Fibroblast of lung (primary cell): ENCODE results near the gene CDK10. TPM values are rescaled to one million over a fixed set of nuclear protein-coding genes. Genes with fewer than 3 reads are reported as not detected.

ENCODE experiments used
- DNase-seq, 2 donors: peaks; one replicate each; pipeline versions ENCODE4 v3.0.0 to v3.0.0-alpha.2; 2010; ENCODE audit warnings: low read depth in 2 of 2
- H2AFZ ChIP-seq: 2 replicates; pipeline ENCODE4 v1.5.1; 2012; ENCODE audit warnings: low read length, control low read depth, inconsistent platforms
- H3K27ac ChIP-seq: 2 replicates; pipeline ENCODE4 v1.5.1; 2011; ENCODE audit warnings: low read length, control low read depth; ENCODE audit not compliant: insufficient read depth
- H3K27me3 ChIP-seq: 2 replicates; pipeline ENCODE4 v1.5.1; 2011; ENCODE audit warnings: mild to moderate bottlenecking, low read length; ENCODE audit not compliant: control insufficient read depth, insufficient read depth
- H3K36me3 ChIP-seq: 2 replicates; pipeline ENCODE4 v1.5.1; 2011; ENCODE audit warnings: low read length; ENCODE audit not compliant: control insufficient read depth, insufficient read depth
- H3K4me1 ChIP-seq: 2 replicates; pipeline ENCODE4 v1.5.1; 2011; ENCODE audit warnings: low read length; ENCODE audit not compliant: control insufficient read depth, insufficient read depth; ENCODE audit errors: extremely low read depth
- H3K4me2 ChIP-seq: 2 replicates; pipeline ENCODE4 v1.5.1; 2011; ENCODE audit warnings: low read length, control low read depth; ENCODE audit not compliant: insufficient read depth; ENCODE audit errors: extremely low read depth
- H3K4me3 ChIP-seq, 4 experiments: fragments of 200-600 bp in 1 of 4; sonication (generic) in 1 of 4; replicated peaks in 1 of 4; 2 replicates each; pipeline ENCODE4 v1.5.1; 2011 to 2016; ENCODE audit warnings: low read length in 4 of 4, low read depth in 3 of 4, mild to moderate bottlenecking in 3 of 4, control low read depth in 2 of 4, inconsistent platforms in 1 of 4, mixed read lengths in 1 of 4; ENCODE audit not compliant: insufficient read depth in 1 of 4; ENCODE audit errors: control extremely low read depth in 1 of 4
- H3K79me2 ChIP-seq: 2 replicates; pipeline ENCODE4 v1.5.1; 2012; ENCODE audit warnings: mild to moderate bottlenecking, low read length, inconsistent platforms; ENCODE audit not compliant: control insufficient read depth, insufficient read depth
- H3K9ac ChIP-seq: 2 replicates; pipeline ENCODE4 v1.5.1; 2011; ENCODE audit warnings: mild to moderate bottlenecking, low read length, control low read depth; ENCODE audit not compliant: insufficient read depth
- H3K9me3 ChIP-seq: 2 replicates; pipeline ENCODE4 v1.5.1; 2012; ENCODE audit warnings: low read depth, low read length; ENCODE audit not compliant: control insufficient read depth, insufficient read depth
- H4K20me1 ChIP-seq: 2 replicates; pipeline ENCODE4 v1.5.1; 2011; ENCODE audit warnings: low read length; ENCODE audit not compliant: control insufficient read depth, insufficient read depth; ENCODE audit errors: extremely low read depth
- CTCF ChIP-seq, 2 donors: IDR thresholded peaks in 1 of 2; conservative IDR thresholded peaks in 1 of 2; 1 replicate in 1 of 2; 2 replicates in 1 of 2; pipeline ENCODE4 v1.5.1; 2011 to 2012; ENCODE audit warnings: low read length in 2 of 2, control low read depth in 1 of 2, inconsistent platforms in 1 of 2, low read depth in 1 of 2, mild to moderate bottlenecking in 1 of 2
- EZH2 ChIP-seq: IDR thresholded peaks from 2 replicates; pipeline ENCODE4 v1.5.1; 2012; ENCODE audit warnings: low read length, control low read depth, mild to moderate bottlenecking; ENCODE audit errors: missing control alignments
- polyA plus RNA-seq, 2 donors: library from polyadenylated mRNA; depleted of rRNA in 1 of 2; stranded (reverse) in 1 of 2; unstranded in 1 of 2; fragments of >200 nt; gene quantifications; 2 replicates each; pipeline ENCODE4 v1.2.1, GENCODE V29; 2011 to 2012; ENCODE audit warnings: missing spikeins in 1 of 2
- total RNA-seq: library from RNA; depleted of rRNA; stranded (reverse); fragments of >200 nt; gene quantifications from 2 replicates; pipeline ENCODE4 v1.2.1, GENCODE V29; 2014

The CDK10 gene
- total and polyA plus RNA-seq, 2 donors (not counting 1 experiment from before 2014, with no cell fraction given), result 22.9 to 41.9 TPM

GRCh38 chr16:89727406-89728120 is 41.1 kb downstream of the CDK10 start:
- TF ChIP-seq EZH2 (no peak), CTCF (conservative IDR thresholded peaks at IDR 0.05 in 1 of 2, IDR thresholded peaks at IDR 0.05 in 1 of 2; ENCODE audit: low read depth in 1 of 2, low read length in 2 of 2) (no peak)
- Histone ChIP-seq H3K4me1 (peaks cover 5% of the 10 kb centered on the region), H3K9me3 (no peaks in the 10 kb centered on the region), H3K4me3 (no peak overlapping the region), H3K79me2 (peaks cover 22% of the 10 kb centered on the region), H3K9ac (no peak overlapping the region), H3K27me3 (no peaks in the 10 kb centered on the region), H3K36me3 (peaks cover 38% of the 10 kb centered on the region), H3K4me2 (no peak overlapping the region), H2AFZ (no peak overlapping the region), H3K27ac (no peak overlapping the region), H4K20me1 (no peaks in the 10 kb centered on the region)
- no peak for DNase-seq

- H3K4me2 ChIP-seq, result no peak overlapping the region
- no peak for TF ChIP-seq CTCF (conservative IDR thresholded peaks at IDR 0.05 in 1 of 2, IDR thresholded peaks at IDR 0.05 in 1 of 2; ENCODE audit: low read depth in 1 of 2, low read length in 2 of 2)
- no peak overlapping the region for H3K27ac ChIP-seq
- no peak for DNase-seq
- no peak overlapping the region for H2AFZ ChIP-seq
- H3K27me3 ChIP-seq, result no peaks in the 10 kb centered on the region
- no peak overlapping the region for H3K4me3 ChIP-seq
- no peaks in the 10 kb centered on the region for H3K9me3 ChIP-seq
- no peaks in the 10 kb centered on the region for H3K4me1 ChIP-seq
- no peaks in the 10 kb centered on the region for H4K20me1 ChIP-seq
- peaks cover 5% of the 10 kb centered on the region for H3K79me2 ChIP-seq
- peaks cover 44% of the 10 kb centered on the region for H3K36me3 ChIP-seq
- no peak overlapping the region for H3K9ac ChIP-seq
Measured at GRCh38 chr16:89729293-89729692, 42.8 kb downstream of the CDK10 start.

- DNase-seq, result no peak
- TF ChIP-seq EZH2 (no peak), CTCF (conservative IDR thresholded peaks at IDR 0.05 in 1 of 2, IDR thresholded peaks at IDR 0.05 in 1 of 2; ENCODE audit: low read depth in 1 of 2, low read length in 2 of 2) (no peak)
- Histone ChIP-seq H3K4me1 (no peaks in the 10 kb centered on the region), H3K4me2 (no peak overlapping the region), H3K9ac (no peak overlapping the region), H3K9me3 (no peaks in the 10 kb centered on the region), H3K27ac (no peak overlapping the region), H4K20me1 (no peaks in the 10 kb centered on the region), H3K36me3 (peaks cover 44% of the 10 kb centered on the region), H3K79me2 (peaks cover 2% of the 10 kb centered on the region), H3K27me3 (no peaks in the 10 kb centered on the region), H2AFZ (no peak overlapping the region), H3K4me3 (no peak overlapping the region)
Measured at GRCh38 chr16:89729863-89730593, 43.5 kb downstream of the CDK10 start.
